IPS-18a (cell line): ENCODE measurements around the gene SRP14.

Experiments
- H3K27ac ChIP-seq: one replicate; pipeline ENCODE4 v1.5.1; 2013; ENCODE audit warnings: low read length
- H3K27me3 ChIP-seq: one replicate; pipeline ENCODE4 v1.6.1; 2013; ENCODE audit warnings: mild to moderate bottlenecking, low read length; ENCODE audit not compliant: control insufficient read depth, insufficient read depth
- H3K36me3 ChIP-seq: one replicate; pipeline ENCODE4 v1.6.1; 2013; ENCODE audit warnings: low read depth, low read length; ENCODE audit not compliant: control insufficient read depth
- H3K4me1 ChIP-seq: one replicate; pipeline ENCODE4 v1.6.1; 2013; ENCODE audit warnings: low read depth, low read length; ENCODE audit not compliant: control insufficient read depth
- H3K4me3 ChIP-seq: one replicate; pipeline ENCODE4 v1.5.1; 2013; ENCODE audit warnings: low read length
- H3K9ac ChIP-seq: one replicate; pipeline ENCODE4 v1.6.1; 2013; ENCODE audit warnings: mild to moderate bottlenecking, low read length, moderate library complexity
- H3K9me3 ChIP-seq: one replicate; pipeline ENCODE4 v1.6.1; 2013; ENCODE audit warnings: low read depth, low read length; ENCODE audit not compliant: control insufficient read depth

Gene SRP14, protein sequence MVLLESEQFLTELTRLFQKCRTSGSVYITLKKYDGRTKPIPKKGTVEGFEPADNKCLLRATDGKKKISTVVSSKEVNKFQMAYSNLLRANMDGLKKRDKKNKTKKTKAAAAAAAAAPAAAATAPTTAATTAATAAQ

DNA sequence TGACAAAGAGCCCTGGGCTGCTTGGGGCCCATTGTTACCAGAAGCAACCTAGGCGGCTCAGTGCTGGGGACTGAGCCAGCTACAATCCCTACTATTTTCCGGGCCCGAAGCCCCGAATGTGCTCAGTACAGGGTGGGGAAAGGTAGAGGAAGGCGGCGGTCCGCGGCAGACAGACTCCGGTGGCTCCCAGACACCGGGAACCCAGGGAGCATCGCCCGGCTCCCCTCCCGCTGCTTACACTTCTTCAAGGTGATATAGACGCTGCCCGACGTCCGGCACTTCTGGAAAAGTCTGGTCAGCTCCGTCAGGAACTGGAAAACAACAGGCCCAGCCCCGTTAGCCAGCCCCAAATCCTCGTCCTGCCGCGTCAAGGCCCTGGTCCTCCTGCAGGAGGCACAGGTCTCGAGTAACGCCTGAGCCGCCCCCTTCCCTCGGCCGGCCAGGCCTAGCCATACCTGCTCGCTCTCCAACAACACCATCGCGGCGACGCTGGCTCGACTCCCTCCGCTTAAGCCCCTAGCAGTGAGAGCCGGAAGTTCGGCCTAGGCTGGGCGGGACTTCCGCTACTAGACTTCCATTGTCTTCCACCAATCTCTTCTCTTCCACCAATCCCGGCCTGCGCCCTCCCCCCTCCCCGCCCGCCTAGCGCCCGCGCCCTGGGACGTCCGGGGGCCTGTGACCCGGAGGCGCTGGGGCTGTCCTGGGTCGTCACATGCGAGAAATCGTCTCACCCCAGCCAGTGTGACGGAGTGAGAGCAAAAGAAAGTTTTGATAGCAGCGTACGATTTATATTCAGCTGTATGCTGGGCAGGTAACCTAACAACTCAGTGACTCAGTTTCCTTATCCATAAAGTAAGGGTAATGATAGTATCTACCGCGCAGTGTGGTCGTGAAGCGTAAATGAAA lies at the start of gene SRP14:
Gene SRP14 (minus strand): TSS at position 544 of the 906 bp plus-strand sequence. CDS start 65 bp downstream, at position 479.
- Histone ChIP-seq H3K27me3 (no peaks in the 10 kb centered on the region), H3K4me3 (peak within 1 kb of the TSS; percentile 93), H3K4me1 (peaks cover 6% of the 10 kb centered on the region), H3K27ac (peak within 1 kb of the TSS; percentile 49), H3K9ac (peak within 1 kb of the TSS; percentile 93), H3K9me3 (no peaks in the 10 kb centered on the region), H3K36me3 (peaks cover 35% of the 10 kb centered on the region)

DNA sequence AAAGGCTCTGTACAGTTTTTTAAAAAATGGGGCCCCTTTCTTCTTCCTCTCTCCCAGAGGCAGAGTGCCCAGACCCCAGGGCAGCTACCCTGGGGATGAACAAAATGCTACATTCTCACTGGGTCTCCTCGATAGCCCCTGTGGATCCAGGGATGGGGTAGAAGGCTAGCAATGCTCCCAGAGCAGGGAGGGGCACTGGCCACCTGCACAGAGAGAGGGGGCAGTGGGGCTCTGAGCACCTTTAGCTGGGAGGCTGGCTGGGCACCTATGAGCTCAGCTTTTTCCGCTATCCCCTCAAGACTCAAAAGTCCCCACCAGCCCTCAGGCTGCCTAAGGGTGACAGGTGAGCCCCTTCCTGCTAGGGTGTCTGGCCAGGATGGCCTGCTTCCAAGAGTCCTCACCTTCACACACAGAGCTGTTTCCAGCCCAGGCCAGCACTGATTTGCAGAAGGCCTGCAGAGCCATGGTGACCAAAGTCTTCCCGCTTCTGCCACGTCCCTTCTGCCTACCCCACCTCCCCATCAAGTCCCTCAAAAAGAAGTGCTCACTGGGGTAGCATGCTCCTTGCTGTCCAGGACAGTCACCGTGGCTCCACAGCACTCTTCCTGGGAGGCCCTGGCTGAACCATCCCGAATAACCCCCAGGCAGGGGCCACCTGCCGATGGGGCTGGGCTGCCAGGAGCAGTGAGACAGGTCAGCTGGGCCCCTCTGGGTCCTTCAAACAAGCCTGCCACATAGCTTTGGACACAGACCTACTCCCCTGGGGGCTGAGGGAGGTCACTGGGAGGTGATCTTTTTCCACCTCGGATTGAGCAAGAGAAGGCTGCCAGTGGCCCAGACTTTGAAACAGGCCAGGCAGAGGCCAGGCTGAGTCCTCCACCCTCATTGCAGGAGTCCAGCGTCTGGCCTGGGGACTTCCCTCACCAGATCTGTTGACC lies 49.3 kb upstream of the SRP14 start:
- H3K27ac ChIP-seq = no peak overlapping the region

DNA sequence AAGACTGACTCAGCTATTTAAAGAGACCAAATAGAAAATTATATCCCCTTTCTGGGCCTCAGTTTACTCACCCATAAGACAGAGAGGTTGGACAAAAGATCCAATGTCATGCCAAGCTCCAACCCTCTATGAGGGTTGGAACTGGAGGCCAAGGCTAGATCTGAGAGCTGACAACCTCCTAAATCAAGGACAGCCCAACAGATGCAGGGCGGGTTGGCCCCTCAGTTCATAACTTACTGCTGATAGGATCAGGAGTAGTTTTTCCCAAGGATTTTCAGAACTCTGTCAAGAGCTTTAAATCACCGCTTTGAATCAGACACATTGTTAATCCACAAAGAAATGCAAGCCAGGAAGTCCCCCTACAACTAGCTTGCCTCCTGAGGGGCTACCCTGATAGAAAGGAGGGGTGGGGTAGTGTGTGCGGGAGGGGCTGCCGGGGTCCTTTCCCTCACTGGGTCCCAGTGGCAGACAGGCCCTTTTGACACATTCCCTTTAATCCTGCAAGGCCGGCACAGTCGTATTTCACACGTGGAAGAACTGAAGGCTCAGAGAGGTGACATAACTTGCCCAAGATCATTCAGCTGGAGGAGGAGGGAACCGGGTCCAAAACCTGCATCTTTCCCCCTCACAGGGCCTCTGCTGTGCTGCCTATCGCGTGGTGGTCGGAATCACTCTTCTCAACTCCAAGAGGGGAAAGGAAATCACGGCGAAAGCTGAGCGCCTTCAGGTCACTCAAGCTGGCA lies 48.3 kb upstream of the SRP14 start:
- H3K4me3 ChIP-seq = no peak overlapping the region
- no peak overlapping the region for H3K9ac ChIP-seq
- H3K4me1 ChIP-seq = peaks cover 51% of the 10 kb centered on the region
- H3K27ac ChIP-seq = no peak overlapping the region
- H3K9me3 ChIP-seq = no peaks in the 10 kb centered on the region
- H3K27me3 ChIP-seq = peaks cover 16% of the 10 kb centered on the region
- H3K36me3 ChIP-seq = no peaks in the 10 kb centered on the region

More for the DNA sequence above, 49.3 kb upstream of the SRP14 start:
- peaks cover 6% of the 10 kb centered on the region for H3K27me3 ChIP-seq
- H3K9ac ChIP-seq = no peak overlapping the region
- H3K36me3 ChIP-seq = no peaks in the 10 kb centered on the region
- peaks cover 58% of the 10 kb centered on the region for H3K4me1 ChIP-seq
- H3K9me3 ChIP-seq = no peaks in the 10 kb centered on the region
- H3K4me3 ChIP-seq = peak overlapping the region; percentile 23

DNA sequence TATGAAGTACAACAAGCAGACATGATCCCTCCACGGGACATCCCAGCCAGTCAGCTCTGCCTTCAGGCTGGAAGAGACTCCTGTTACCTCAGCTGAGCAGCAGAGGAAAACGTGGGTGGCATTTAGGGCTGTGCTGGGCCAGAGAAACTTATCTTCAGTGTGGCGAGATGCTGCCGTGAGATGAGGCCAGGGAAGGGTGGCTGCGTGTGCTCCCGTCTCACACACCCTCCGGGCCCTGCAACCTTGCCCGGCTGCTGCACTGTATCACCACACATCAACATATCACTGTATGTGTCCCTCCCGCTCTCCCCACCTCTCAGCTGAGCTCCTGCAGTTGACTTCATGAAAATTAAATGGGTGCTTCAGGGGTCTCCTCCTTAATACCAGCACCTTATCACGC lies 46.3 kb upstream of the SRP14 start:
- H3K27me3 ChIP-seq = peaks cover 36% of the 10 kb centered on the region
- no peak overlapping the region for H3K4me3 ChIP-seq
- H3K36me3 ChIP-seq = no peaks in the 10 kb centered on the region
- H3K27ac ChIP-seq = no peak overlapping the region
- no peak overlapping the region for H3K9ac ChIP-seq
- H3K4me1 ChIP-seq = peaks cover 48% of the 10 kb centered on the region
- no peaks in the 10 kb centered on the region for H3K9me3 ChIP-seq

DNA sequence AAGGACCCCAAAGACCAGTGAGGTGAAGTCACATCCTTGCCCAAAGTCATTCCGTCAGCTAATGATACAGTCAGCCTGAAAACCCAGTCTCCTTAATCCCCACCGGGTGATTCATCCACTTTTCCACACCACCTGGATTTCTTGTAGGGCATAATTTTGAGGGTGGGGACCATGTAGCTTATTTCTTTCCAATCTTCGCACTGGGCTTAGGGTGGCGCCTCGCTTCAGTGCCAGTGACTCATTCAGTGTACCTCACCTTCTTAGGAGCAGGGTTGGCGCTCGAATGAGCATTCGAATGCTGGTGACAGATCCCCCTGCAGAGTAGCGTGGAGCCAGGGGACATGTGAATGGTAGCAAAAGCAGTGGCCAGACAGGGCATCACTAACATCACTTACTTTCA lies 45.7 kb upstream of the SRP14 start:
- H3K36me3 ChIP-seq = no peaks in the 10 kb centered on the region
- no peak overlapping the region for H3K27ac ChIP-seq
- H3K4me1 ChIP-seq = peaks cover 44% of the 10 kb centered on the region
- no peaks in the 10 kb centered on the region for H3K9me3 ChIP-seq
- no peak overlapping the region for H3K4me3 ChIP-seq
- peaks cover 39% of the 10 kb centered on the region for H3K27me3 ChIP-seq
- no peak overlapping the region for H3K9ac ChIP-seq

DNA sequence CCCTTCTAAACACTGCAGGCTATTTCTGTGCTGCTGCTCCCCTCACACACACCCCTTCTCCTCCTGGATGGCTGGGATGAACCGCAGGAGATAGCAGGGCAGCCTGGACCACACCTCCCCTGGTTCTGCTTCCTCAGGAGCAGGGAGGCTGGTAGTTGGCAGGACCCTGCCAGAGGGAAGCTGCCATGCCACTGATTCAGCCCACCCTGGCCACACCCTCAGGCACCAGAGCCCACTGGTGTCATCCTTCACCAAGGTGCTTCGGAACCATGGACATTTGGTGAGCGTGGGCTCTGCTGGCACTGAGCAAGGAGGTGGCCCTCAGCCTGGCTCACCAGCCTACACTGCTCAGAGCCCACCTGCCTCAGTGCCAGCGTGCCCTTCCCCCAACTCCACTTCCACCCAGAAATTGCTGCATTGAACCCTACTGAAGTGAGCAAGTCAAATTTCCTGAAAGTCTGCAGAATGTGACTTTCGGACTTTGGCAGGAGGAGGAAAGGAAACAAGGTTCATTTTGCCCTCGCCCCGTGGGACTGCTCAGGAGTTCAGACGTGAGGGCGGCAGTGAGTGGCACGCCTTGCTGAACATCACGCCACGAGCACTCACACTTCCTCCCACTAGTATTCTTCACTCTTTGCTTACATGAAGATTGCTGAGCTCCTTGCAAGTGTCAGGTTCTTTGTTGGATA lies 43.4 kb upstream of the SRP14 start:
- H3K4me1 ChIP-seq = peaks cover 22% of the 10 kb centered on the region
- no peak overlapping the region for H3K27ac ChIP-seq
- peaks cover 39% of the 10 kb centered on the region for H3K27me3 ChIP-seq

DNA sequence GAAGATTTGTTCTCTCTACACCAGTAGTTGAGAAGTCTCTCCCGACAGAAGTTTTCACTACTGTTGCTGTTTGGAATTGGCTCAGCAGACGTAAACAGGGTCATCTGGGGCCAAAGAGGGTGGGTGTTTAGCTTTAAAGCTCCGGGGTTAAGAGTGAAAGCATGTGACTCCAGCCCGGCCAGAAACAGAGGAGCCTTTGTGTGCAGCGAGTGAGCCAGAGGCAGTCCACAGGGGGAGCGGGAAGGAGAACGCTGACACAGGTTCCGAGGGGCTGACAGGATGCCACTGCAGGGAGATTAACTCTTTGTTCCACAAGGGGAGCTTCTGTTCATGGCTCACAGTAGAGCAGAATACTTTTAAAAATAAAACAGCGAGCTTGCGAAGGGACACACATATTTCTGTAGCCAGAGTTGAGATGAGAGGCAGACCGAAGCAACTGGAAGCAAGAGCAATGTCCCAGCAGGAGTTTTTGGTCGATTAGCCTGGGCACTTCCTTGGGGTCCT lies 42.8 kb upstream of the SRP14 start:
- H3K27ac ChIP-seq = no peak overlapping the region
- peak overlapping the region; percentile 50 for H3K4me3 ChIP-seq
- H3K27me3 ChIP-seq = peaks cover 39% of the 10 kb centered on the region
- H3K9ac ChIP-seq = peak overlapping the region; percentile 55
- H3K4me1 ChIP-seq = peaks cover 16% of the 10 kb centered on the region
- H3K9me3 ChIP-seq = no peaks in the 10 kb centered on the region
- no peaks in the 10 kb centered on the region for H3K36me3 ChIP-seq

More for the DNA sequence above, 43.4 kb upstream of the SRP14 start:
- Histone ChIP-seq H3K9ac (peak overlapping the region; percentile 55), H3K36me3 (no peaks in the 10 kb centered on the region), H3K4me3 (peak overlapping the region; percentile 50), H3K9me3 (no peaks in the 10 kb centered on the region)

DNA sequence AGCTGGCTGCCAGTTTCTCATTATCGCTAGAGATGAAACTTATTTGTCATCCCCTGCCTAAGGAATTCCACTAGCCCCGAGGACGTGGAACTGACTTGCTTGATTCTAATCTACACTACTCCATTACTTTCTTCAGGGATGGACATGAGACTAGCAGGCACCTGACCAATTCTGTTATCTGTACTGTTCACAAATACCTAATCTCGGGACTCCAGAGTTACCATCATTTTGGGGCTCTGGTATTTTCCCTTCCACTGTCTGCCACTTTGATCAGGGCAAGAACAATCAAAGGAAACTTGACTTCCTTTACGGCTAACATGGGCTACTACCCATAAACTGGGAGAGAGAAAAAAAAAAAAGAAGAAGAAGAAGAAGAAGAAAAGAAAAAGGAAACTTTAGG lies 41.9 kb upstream of the SRP14 start:
- no peak overlapping the region for H3K9ac ChIP-seq
- H3K4me1 ChIP-seq = peaks cover 14% of the 10 kb centered on the region
- H3K4me3 ChIP-seq = no peak overlapping the region
- H3K36me3 ChIP-seq = no peaks in the 10 kb centered on the region
- H3K27ac ChIP-seq = no peak overlapping the region
- no peaks in the 10 kb centered on the region for H3K9me3 ChIP-seq
- H3K27me3 ChIP-seq = peaks cover 39% of the 10 kb centered on the region

DNA sequence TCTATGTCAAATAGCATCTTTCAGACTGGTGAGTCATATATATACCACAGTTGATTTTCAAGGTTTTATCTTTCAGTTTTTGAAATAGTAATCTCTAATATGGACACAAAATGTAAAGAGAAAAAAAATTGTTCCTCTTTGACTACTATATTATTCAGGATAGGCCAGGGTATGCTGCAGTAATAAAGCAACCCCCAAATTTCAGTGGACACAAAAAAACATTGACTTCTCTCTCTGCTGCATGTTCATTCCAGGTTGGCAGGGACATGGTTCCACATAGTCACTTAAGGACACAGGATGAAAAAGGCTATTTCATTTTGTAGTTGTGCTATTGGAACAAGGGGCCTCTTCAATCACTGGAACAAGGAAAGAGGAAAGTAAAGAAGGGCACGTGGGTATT lies 41.1 kb upstream of the SRP14 start:
- Histone ChIP-seq H3K36me3 (no peaks in the 10 kb centered on the region), H3K4me1 (peaks cover 20% of the 10 kb centered on the region), H3K9me3 (no peaks in the 10 kb centered on the region), H3K27ac (no peak overlapping the region), H3K27me3 (peaks cover 39% of the 10 kb centered on the region), H3K9ac (no peak overlapping the region), H3K4me3 (no peak overlapping the region)

DNA sequence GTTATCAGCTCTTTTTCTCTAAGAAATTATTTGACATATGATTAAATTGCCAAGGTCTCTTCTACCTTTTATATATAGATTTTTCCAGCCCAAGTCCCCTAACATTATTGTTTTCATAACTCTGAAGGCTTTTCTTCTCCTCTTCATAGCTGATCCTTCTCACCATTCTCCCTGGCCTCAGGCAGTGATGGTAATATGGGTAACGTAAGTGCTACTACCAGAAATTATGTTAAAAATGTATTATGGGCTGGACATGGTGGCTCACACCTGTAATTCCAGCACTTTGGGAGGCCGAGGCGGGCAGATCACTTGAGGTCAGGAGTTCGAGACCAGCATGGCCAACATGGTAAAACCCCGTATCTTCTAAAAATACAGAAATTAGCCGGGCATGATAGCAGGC lies 40.5 kb upstream of the SRP14 start:
- Histone ChIP-seq H3K9me3 (no peaks in the 10 kb centered on the region), H3K27me3 (peaks cover 39% of the 10 kb centered on the region), H3K4me1 (peaks cover 20% of the 10 kb centered on the region), H3K36me3 (no peaks in the 10 kb centered on the region), H3K9ac (no peak overlapping the region), H3K27ac (no peak overlapping the region), H3K4me3 (no peak overlapping the region)
